Liver (tissue), 9 donors: Measurements from ENCODE around the gene EML6. TPM values are rescaled to one million over a fixed set of nuclear protein-coding genes. Genes with fewer than 3 reads are reported as not detected.

Source experiments
- DNase-seq: peaks from one replicate; pipeline ENCODE4 v3.0.0-alpha.2; 2017; ENCODE audit warnings: low spot score
- H3K27ac ChIP-seq, 2 donors: one replicate each; pipeline ENCODE4 v1.7.0; 2013; ENCODE audit warnings: inconsistent platforms in 2 of 2, low read length in 2 of 2, control low read depth in 1 of 2, low read depth in 1 of 2, mild to moderate bottlenecking in 1 of 2
- H3K27me3 ChIP-seq, 4 donors: one replicate each; pipeline versions ENCODE4 v1.6.1 to v1.7.0; 2013; ENCODE audit warnings: low read length in 3 of 4, inconsistent platforms in 1 of 4, mild to moderate bottlenecking in 1 of 4, moderate library complexity in 1 of 4; ENCODE audit not compliant: control insufficient read depth in 4 of 4, insufficient read depth in 4 of 4
- H3K36me3 ChIP-seq, 4 donors: one replicate each; pipeline versions ENCODE4 v1.6.1 to v1.7.0; 2013; ENCODE audit warnings: low read length in 3 of 4, mild to moderate bottlenecking in 3 of 4, low read depth in 1 of 4, moderate library complexity in 1 of 4; ENCODE audit not compliant: control insufficient read depth in 4 of 4, insufficient read depth in 3 of 4
- H3K4me1 ChIP-seq, 4 donors: one replicate each; pipeline versions ENCODE4 v1.6.1 to v1.7.0; 2013; ENCODE audit warnings: low read length in 3 of 4, mild to moderate bottlenecking in 3 of 4, moderate library complexity in 1 of 4; ENCODE audit not compliant: control insufficient read depth in 4 of 4, insufficient read depth in 4 of 4
- H3K4me3 ChIP-seq, 3 donors: one replicate each; pipeline versions ENCODE4 v1.6.1 to v1.7.0; 2013; ENCODE audit warnings: low read length in 3 of 3, control low read depth in 1 of 3, low read depth in 1 of 3, mild to moderate bottlenecking in 1 of 3
- H3K9ac ChIP-seq, 2 donors: one replicate each; pipeline ENCODE4 v1.7.0; 2013; ENCODE audit warnings: low read length in 2 of 2, mild to moderate bottlenecking in 2 of 2, moderate library complexity in 2 of 2, control low read depth in 1 of 2, low read depth in 1 of 2
- H3K9me3 ChIP-seq, 4 donors: one replicate each; pipeline versions ENCODE4 v1.6.1 to v1.7.0; 2013; ENCODE audit warnings: low read length in 3 of 4; ENCODE audit not compliant: control insufficient read depth in 4 of 4
- ATF3 ChIP-seq: IDR thresholded peaks from 2 replicates; pipeline ENCODE4 v1.6.1; 2016; ENCODE audit warnings: antibody characterized with exemption
- CTCF ChIP-seq: fragments of 150-350 bp; IDR thresholded peaks from 2 replicates; pipeline ENCODE4 v1.5.1; 2017; ENCODE audit warnings: improper control_type of control experiment, low read depth, low read length; ENCODE audit not compliant: missing input control
- EGR1 ChIP-seq, 2 donors: IDR thresholded peaks; 2 replicates each; pipeline ENCODE4 v1.6.1; 2016 to 2018; ENCODE audit warnings: antibody characterized with exemption in 2 of 2, low read depth in 2 of 2
- FOXA1 ChIP-seq: IDR thresholded peaks from 2 replicates; pipeline ENCODE4 v1.6.1; 2016; ENCODE audit warnings: antibody characterized with exemption
- FOXA2 ChIP-seq: IDR thresholded peaks from 2 replicates; pipeline ENCODE4 v1.6.1; 2016; ENCODE audit warnings: antibody characterized with exemption
- HNF4A ChIP-seq, 2 donors: conservative IDR thresholded peaks; 2 replicates each; pipeline ENCODE4 v1.6.1; 2016; ENCODE audit warnings: antibody characterized with exemption in 2 of 2, mild to moderate bottlenecking in 2 of 2
- HNF4G ChIP-seq: IDR thresholded peaks from 2 replicates; pipeline ENCODE4 v1.6.1; 2016; ENCODE audit warnings: antibody characterized with exemption
- MAX ChIP-seq: IDR thresholded peaks from 2 replicates; pipeline ENCODE4 v1.6.1; 2016; ENCODE audit warnings: antibody characterized with exemption
- NR2F2 ChIP-seq: IDR thresholded peaks from 2 replicates; pipeline ENCODE4 v1.6.1; 2016; ENCODE audit warnings: antibody characterized with exemption
- RAD21 ChIP-seq, 2 donors: IDR thresholded peaks; 2 replicates each; pipeline ENCODE4 v1.6.1; 2016; ENCODE audit warnings: antibody characterized with exemption in 2 of 2, mild to moderate bottlenecking in 2 of 2
- REST ChIP-seq: IDR thresholded peaks from 2 replicates; pipeline ENCODE4 v1.6.1; 2016; ENCODE audit warnings: antibody characterized with exemption, mild to moderate bottlenecking
- RXRA ChIP-seq, 2 donors: IDR thresholded peaks; 2 replicates each; pipeline ENCODE4 v1.6.1; 2017 to 2018; ENCODE audit warnings: antibody characterized with exemption in 2 of 2, mild to moderate bottlenecking in 1 of 2
- TAF1 ChIP-seq: conservative IDR thresholded peaks from 2 replicates; pipeline ENCODE4 v1.6.1; 2016; ENCODE audit warnings: antibody characterized with exemption, mild to moderate bottlenecking
- YY1 ChIP-seq: IDR thresholded peaks from 2 replicates; pipeline ENCODE4 v1.6.1; 2016; ENCODE audit warnings: antibody characterized with exemption, mild to moderate bottlenecking
- ZBTB33 ChIP-seq: IDR thresholded peaks from 2 replicates; pipeline ENCODE4 v1.6.1; 2016; ENCODE audit warnings: antibody characterized with exemption
- WGBS: extraction: QIAGEN DNeasy Blood & Tissue Kit; methylation state at CpG from one replicate; pipeline ENCODE4 v1.1.7; 2013; 5-methylcytosine and 5-hydroxymethylcytosine counted together
- polyA plus RNA-seq, 2 donors: library from polyadenylated mRNA; stranded (reverse) in 1 of 2; unstranded in 1 of 2; fragments of 200-250 nt in 1 of 2; fragments of >200 nt in 1 of 2; fragmentation: Nextera tagmentation in 1 of 2; extraction: Ambion mirVana in 1 of 2; gene quantifications; one replicate each; pipeline versions ENCODE4 v1.2.1 to v1.2.3, GENCODE V29; 2013 to 2015
- total RNA-seq, 2 donors: library from RNA; depleted of rRNA; stranded (reverse); fragments of >200 nt; gene quantifications; one replicate each; pipeline ENCODE4 v1.2.3, GENCODE V29; 2014
- donor health status: healthy.
- donor health status: healthy.
- donor health status: healthy.
- donor health status: healthy.
- donor health status: healthy.

Gene EML6
- total and polyA plus RNA-seq, 4 donors: 0.33 to 3.0 (median 1.4) TPM

GRCh38 chr2:54818226-54818625, 94.8 kb downstream of the EML6 start:
- Histone ChIP-seq H3K27ac (no peak overlapping the region), H3K4me3 (no peak overlapping the region), H3K9ac (no peak overlapping the region), H3K36me3 (no peaks in the 10 kb centered on the region), H3K4me1 (no peaks in the 10 kb centered on the region), H3K27me3 (no peaks in the 10 kb centered on the region), H3K9me3 (no peaks in the 10 kb centered on the region)
- TF ChIP-seq YY1: no peak
- no peak for TF ChIP-seq RXRA (IDR thresholded peaks at IDR 0.05)
- TF ChIP-seq TAF1: no peak
- DNase-seq: no peak
- WGBS: 81% methylated on average over 2 of the region's 2 CpGs

- H3K9me3 ChIP-seq: no peaks in the 10 kb centered on the region
- H3K9ac ChIP-seq: no peak overlapping the region
- H3K27ac ChIP-seq: no peak overlapping the region
- WGBS: 85% methylated on average over 3 of the region's 3 CpGs
- H3K36me3 ChIP-seq: no peaks in the 10 kb centered on the region
- no peak for TF ChIP-seq EGR1 (IDR thresholded peaks at IDR 0.05; ENCODE audit: low read depth in 2 of 2)
- no peak for TF ChIP-seq TAF1
- no peak for TF ChIP-seq FOXA2
- no peak for TF ChIP-seq HNF4G
- no peak for TF ChIP-seq FOXA1
- no peak for TF ChIP-seq RXRA (IDR thresholded peaks at IDR 0.05)
- TF ChIP-seq NR2F2: no peak
- no peak for TF ChIP-seq RAD21 (IDR thresholded peaks at IDR 0.05)
- TF ChIP-seq HNF4A (conservative IDR thresholded peaks at IDR 0.05): no peak
- TF ChIP-seq ATF3: no peak
- no peak for TF ChIP-seq MAX
- no peak for TF ChIP-seq YY1
- no peak for TF ChIP-seq REST
- TF ChIP-seq ZBTB33: no peak
- TF ChIP-seq CTCF: no peak
- H3K4me1 ChIP-seq: no peaks in the 10 kb centered on the region
- DNase-seq: no peak
- no peak overlapping the region for H3K4me3 ChIP-seq
- H3K27me3 ChIP-seq: no peaks in the 10 kb centered on the region
Observed at GRCh38 chr2:54820558-54820957, 97.1 kb downstream of the EML6 start.
